A673 (cell line): ENCODE data around the gene HOXD4. TPM values are rescaled to one million over a fixed set of nuclear protein-coding genes. Genes with fewer than 3 reads are reported as not detected.

ENCODE experiments used
- BruUV-seq: library from RNA; stranded (reverse); fragments of 400-500 nt; replicated peaks from 2 replicates; lab custom pipeline; 2021; lab: Mats Ljungman, UMichigan
- CTCF ChIA-PET: fragments of 300-600 bp; sonication (Branson Sonifier 250); formaldehyde crosslinking; loops from one replicate; lab custom pipeline; 2022; ENCODE audit warnings: antibody characterized with exemption; lab: Charles Lee
- POLR2A ChIA-PET: fragments of 300-600 bp; sonication (Branson Sonifier 250); formaldehyde crosslinking; loops from one replicate; lab custom pipeline; 2022; ENCODE audit warnings: antibody characterized with exemption; ENCODE audit not compliant: low non-redundant PET; lab: Charles Lee
- DNase-seq: peaks from one replicate; pipeline ENCODE4 v3.0.0-alpha.2; 2015; ENCODE audit warnings: low spot score
- H3K27ac ChIP-seq: fragments of 200-600 bp; sonication (generic); 2 replicates; pipeline ENCODE4 v1.5.1; 2016; ENCODE audit warnings: mixed run types, low read depth, mild to moderate bottlenecking, mixed read lengths, antibody characterized with exemption, low read length; ENCODE audit not compliant: poor library complexity, severe bottlenecking
- H3K27me3 ChIP-seq: fragments of 200-600 bp; sonication (generic); replicated peaks from 2 replicates; pipeline ENCODE4 v1.6.1; 2017; ENCODE audit warnings: mixed run types, low read depth, mild to moderate bottlenecking, mixed read lengths, antibody characterized with exemption, low read length; ENCODE audit not compliant: insufficient read depth, poor library complexity
- H3K36me3 ChIP-seq: fragments of 200-600 bp; sonication (generic); 2 replicates; pipeline ENCODE4 v1.6.1; 2016; ENCODE audit warnings: mixed run types, mild to moderate bottlenecking, mixed read lengths, antibody characterized with exemption, low read length; ENCODE audit not compliant: insufficient read depth, poor library complexity, severe bottlenecking
- H3K4me1 ChIP-seq: fragments of 200-600 bp; sonication (generic); 2 replicates; pipeline ENCODE4 v1.6.1; 2017; ENCODE audit warnings: mixed run types, mild to moderate bottlenecking, mixed read lengths, antibody characterized with exemption, low read length; ENCODE audit not compliant: insufficient read depth, poor library complexity, severe bottlenecking
- H3K4me3 ChIP-seq: fragments of 200-600 bp; sonication (generic); 2 replicates; pipeline ENCODE4 v1.5.1; 2016; ENCODE audit warnings: low read depth, mixed run types, mild to moderate bottlenecking, mixed read lengths, low read length; ENCODE audit not compliant: poor library complexity, severe bottlenecking
- H3K9me3 ChIP-seq: fragments of 200-600 bp; sonication (generic); 2 replicates; pipeline ENCODE4 v1.6.1; 2016; ENCODE audit warnings: mixed run types, low read depth, mild to moderate bottlenecking, mixed read lengths, antibody characterized with exemption, low read length; ENCODE audit not compliant: poor library complexity, severe bottlenecking
- EZH2 ChIP-seq: fragments of 200-600 bp; sonication (generic); IDR thresholded peaks from 2 replicates; pipeline ENCODE4 v1.6.1; 2017; ENCODE audit warnings: borderline replicate concordance, low read depth, mild to moderate bottlenecking, mixed read lengths, antibody characterized with exemption, low read length; ENCODE audit not compliant: poor library complexity, severe bottlenecking
- intact Hi-C: fragments of 100-400 bp; cut with micrococcal nuclease; formaldehyde crosslinking; loops from one replicate; pipeline ENCODE4 v1.10.0; 2022; ENCODE audit not compliant: unreplicated experiment
- total RNA-seq: library from RNA; stranded (reverse); gene quantifications from 2 replicates; pipeline ENCODE4 v1.2.3, GENCODE V29; 2021
- TF ChIP-seq, protein P1 (sequence below): fragments of 300-800, 200-600 bp; sonication (generic); conservative IDR thresholded peaks from 2 replicates; pipeline ENCODE4 v1.5.1; 2017; ENCODE audit warnings: low read depth, mild to moderate bottlenecking, antibody characterized with exemption, low read length, moderate library complexity, mixed read lengths

HOXD4 gene
- total RNA-seq, 1 experiment from 2014 or later = 30.8 TPM

DNA sequence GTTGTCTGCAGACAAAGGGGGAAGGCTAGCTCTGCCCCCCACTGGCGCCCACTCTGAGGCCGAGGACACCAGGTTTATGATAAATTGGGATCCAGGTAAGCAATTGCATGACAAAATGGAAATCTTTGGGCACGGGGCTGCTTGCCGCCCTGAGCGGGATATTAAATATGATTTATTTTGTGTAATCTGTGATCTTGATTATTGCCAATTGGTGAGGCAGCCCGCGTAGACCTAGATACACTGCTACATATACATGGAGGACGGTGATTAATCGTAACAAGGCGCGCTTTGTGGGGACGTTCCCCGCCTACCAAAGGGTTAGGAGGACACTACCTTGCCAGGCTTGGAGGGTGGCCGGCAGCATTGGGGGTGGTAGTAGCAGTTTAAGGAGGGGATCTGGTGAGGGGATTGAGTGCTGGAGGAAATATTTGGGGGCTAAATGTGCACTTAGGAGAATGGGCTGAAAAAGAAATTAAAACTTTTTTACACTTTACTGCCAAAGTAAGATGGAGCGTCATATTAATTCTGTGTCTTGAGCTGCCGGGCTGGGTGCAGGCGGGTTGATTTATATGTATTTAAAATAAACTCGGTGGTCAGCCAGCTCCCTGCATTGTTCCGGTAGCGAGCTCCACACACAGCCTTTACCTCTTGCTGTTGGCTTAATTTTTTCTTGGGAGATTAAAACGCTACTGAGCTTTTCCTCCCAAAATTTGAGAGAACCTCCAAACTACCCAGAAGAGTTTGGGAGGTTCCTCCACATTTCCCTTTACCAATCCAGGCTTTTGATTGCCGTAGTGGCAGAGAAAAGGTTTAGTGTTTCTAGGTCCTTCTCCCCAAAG, 9.9 kb downstream of the HOXD4 start:
- H3K27me3 ChIP-seq = no peaks in the 10 kb centered on the region
- POLR2A ChIA-PET = no interaction called here
- H3K27ac ChIP-seq = no peak overlapping the region

DNA sequence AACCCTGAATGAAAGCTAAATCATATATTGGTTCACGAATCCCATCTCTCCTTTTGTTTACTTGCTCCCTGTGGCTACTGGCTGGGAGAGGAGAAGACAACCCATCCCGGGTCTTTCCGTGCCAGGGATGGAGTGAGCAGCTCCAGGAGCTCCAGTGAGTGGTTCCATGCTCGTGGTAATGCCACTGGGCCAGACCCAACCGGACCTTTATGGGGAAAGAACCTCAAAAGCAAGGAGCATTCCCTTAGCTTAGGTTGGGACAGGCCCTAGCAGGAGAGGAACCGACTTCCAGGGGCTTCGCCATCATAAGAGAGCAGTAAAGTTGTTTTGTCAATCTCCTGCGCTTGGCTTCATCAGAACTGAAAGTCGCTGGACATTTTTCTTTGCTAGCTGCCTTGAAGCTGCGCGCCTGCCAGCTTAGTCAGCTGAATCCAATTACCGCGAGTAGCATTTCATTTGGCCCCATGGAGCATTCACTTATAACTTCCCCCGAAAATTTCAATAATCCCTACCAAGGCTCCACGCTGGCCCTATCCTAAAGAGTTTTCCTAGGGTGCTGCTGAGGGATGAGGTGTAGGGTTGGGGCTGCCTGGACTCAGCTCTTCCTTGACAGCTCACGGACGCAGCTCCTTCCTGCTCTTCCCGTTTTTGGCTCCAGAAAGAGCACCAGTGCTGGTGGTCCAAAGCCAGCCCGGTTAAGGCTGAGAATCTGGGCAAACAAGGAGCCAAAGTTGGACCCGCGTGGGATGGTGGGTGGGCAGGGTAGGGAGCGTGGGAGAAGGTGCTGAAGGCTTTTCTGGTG, 10.7 kb downstream of the HOXD4 start:
- Histone ChIP-seq H3K36me3 (peaks cover 10% of the 10 kb centered on the region), H3K4me3 (no peak overlapping the region), H3K9me3 (no peaks in the 10 kb centered on the region), H3K27ac (peak overlapping the region; percentile 7), H3K4me1 (peaks cover 25% of the 10 kb centered on the region), H3K27me3 (no peaks in the 10 kb centered on the region)
- peak; percentile 38 for DNase-seq
- POLR2A ChIA-PET = no interaction called here
- BruUV-seq = no TSS peak
- CTCF ChIA-PET = interaction anchor here (1.1 kb wide), 1 partner anchor 986 kb away, joined by 3 read pairs; no protein-coding TSS in a partner anchor
- intact Hi-C loops = no loop called here
- TF ChIP-seq, protein P1, sequence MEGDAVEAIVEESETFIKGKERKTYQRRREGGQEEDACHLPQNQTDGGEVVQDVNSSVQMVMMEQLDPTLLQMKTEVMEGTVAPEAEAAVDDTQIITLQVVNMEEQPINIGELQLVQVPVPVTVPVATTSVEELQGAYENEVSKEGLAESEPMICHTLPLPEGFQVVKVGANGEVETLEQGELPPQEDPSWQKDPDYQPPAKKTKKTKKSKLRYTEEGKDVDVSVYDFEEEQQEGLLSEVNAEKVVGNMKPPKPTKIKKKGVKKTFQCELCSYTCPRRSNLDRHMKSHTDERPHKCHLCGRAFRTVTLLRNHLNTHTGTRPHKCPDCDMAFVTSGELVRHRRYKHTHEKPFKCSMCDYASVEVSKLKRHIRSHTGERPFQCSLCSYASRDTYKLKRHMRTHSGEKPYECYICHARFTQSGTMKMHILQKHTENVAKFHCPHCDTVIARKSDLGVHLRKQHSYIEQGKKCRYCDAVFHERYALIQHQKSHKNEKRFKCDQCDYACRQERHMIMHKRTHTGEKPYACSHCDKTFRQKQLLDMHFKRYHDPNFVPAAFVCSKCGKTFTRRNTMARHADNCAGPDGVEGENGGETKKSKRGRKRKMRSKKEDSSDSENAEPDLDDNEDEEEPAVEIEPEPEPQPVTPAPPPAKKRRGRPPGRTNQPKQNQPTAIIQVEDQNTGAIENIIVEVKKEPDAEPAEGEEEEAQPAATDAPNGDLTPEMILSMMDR = no peak
- TF ChIP-seq EZH2 = no peak

More for the DNA sequence above, 9.9 kb downstream of the HOXD4 start:
- Histone ChIP-seq H3K4me3 (no peak overlapping the region), H3K9me3 (no peaks in the 10 kb centered on the region), H3K36me3 (peaks cover 10% of the 10 kb centered on the region), H3K4me1 (peaks cover 28% of the 10 kb centered on the region)
- no peak for DNase-seq
- no TSS peak for BruUV-seq
- TF ChIP-seq EZH2 = no peak
- TF ChIP-seq, protein P1 = no peak
- intact Hi-C loops = no loop called here
- CTCF ChIA-PET = interaction anchor here (1.1 kb wide), 1 partner anchor 986 kb away, joined by 3 read pairs; no protein-coding TSS in a partner anchor

GRCh38 chr2:176162911-176163671, 11.7 kb downstream of the HOXD4 start:
- BruUV-seq = no TSS peak
- no peak for DNase-seq
- ChIA-PET POLR2A (no interaction called here), CTCF (no interaction called here)
- Histone ChIP-seq H3K9me3 (no peaks in the 10 kb centered on the region), H3K4me1 (peaks cover 17% of the 10 kb centered on the region), H3K36me3 (peaks cover 10% of the 10 kb centered on the region), H3K4me3 (no peak overlapping the region), H3K27ac (no peak overlapping the region), H3K27me3 (no peaks in the 10 kb centered on the region)
- TF ChIP-seq EZH2 = no peak
- TF ChIP-seq, protein P1 = no peak
- intact Hi-C loops = no loop called here
